ENCODE results near the gene TEX11.

DNA sequence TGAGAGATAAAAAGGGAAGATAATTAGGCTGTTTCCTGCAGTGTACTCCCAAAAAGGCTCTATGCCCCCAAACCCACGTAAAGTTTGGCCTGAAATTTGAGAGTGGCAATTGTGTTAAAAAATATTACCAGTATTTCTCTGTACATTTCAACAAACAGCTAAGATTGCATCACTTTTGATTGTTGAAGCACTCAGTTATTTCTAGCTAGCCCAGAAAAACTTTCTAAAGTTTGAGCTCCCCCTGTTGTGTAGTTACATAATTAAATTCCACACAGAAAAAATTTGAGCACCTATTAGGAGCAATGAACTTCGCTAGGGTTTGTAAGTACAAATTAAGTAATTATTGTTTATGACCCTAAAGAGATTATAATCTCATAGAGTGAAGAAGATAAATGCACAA is 354.4 kb downstream of the TEX11 start:
- TF ChIP-seq, protein P1, sequence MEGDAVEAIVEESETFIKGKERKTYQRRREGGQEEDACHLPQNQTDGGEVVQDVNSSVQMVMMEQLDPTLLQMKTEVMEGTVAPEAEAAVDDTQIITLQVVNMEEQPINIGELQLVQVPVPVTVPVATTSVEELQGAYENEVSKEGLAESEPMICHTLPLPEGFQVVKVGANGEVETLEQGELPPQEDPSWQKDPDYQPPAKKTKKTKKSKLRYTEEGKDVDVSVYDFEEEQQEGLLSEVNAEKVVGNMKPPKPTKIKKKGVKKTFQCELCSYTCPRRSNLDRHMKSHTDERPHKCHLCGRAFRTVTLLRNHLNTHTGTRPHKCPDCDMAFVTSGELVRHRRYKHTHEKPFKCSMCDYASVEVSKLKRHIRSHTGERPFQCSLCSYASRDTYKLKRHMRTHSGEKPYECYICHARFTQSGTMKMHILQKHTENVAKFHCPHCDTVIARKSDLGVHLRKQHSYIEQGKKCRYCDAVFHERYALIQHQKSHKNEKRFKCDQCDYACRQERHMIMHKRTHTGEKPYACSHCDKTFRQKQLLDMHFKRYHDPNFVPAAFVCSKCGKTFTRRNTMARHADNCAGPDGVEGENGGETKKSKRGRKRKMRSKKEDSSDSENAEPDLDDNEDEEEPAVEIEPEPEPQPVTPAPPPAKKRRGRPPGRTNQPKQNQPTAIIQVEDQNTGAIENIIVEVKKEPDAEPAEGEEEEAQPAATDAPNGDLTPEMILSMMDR (IDR thresholded peaks at IDR 0.05), result peak in 2 of 3 experiments; percentile 21 to 38
- TF ChIP-seq EP300 (IDR thresholded peaks at IDR 0.05) (no peak), POLR2A (IDR thresholded peaks at IDR 0.05; ENCODE audit: low read depth) (no peak)

All from esophagus muscularis mucosa (tissue), 4 donors.